GM12878 (cell line): ENCODE results near the gene PDE10A. TPM values are rescaled to one million over a fixed set of nuclear protein-coding genes. Genes with fewer than 3 reads are reported as not detected.

Experiments used
- ATAC-seq: fragments of 200-7000 bp; cut with Tn5 transposase; 3 replicates; pipeline ENCODE4 v1.9.1; 2020; ENCODE audit warnings: mild to moderate bottlenecking, moderate library complexity
- BruUV-seq: library from RNA; stranded (reverse); fragments of 400-500 nt; replicated peaks from 2 replicates; lab custom pipeline; 2021; lab: Mats Ljungman, UMichigan
- CTCF ChIA-PET: fragments of 300-600 bp; sonication (Branson Sonifier 250); formaldehyde crosslinking; extraction: SDS; loops from one replicate; lab custom pipeline; 2021; ENCODE audit warnings: inconsistent platforms; lab: Yijun Ruan, JAX
- POLR2A ChIA-PET: fragments of 350-600 bp; formaldehyde crosslinking; extraction: SDS; loops from one replicate; lab custom pipeline; 2021; ENCODE audit warnings: inconsistent platforms; lab: Charles Lee
- RAD21 ChIA-PET: fragments of 300-600 bp; sonication (Branson Sonifier 250); formaldehyde crosslinking; loops from one replicate; lab custom pipeline; 2023; ENCODE audit warnings: antibody characterized with exemption; ENCODE audit not compliant: unreplicated experiment; lab: Charles Lee
- SMC1A ChIA-PET: fragments of 300-600 bp; sonication (Branson Sonifier 250); formaldehyde crosslinking; loops from one replicate; lab custom pipeline; 2023; ENCODE audit not compliant: unreplicated experiment, uncharacterized antibody; lab: Charles Lee
- DNase-seq: peaks from one replicate; pipeline ENCODE4 v3.0.0-alpha.2; 2011; ENCODE audit warnings: low read depth, low spot score
- FAIRE-seq: peaks from 3 replicates; lab custom pipeline; 2011; peaks lifted over from hg19 to GRCh38; lab: Jason Lieb, UNC
- H2AFZ ChIP-seq: 2 replicates; pipeline ENCODE4 v1.6.0; 2011; ENCODE audit warnings: low read depth, low read length, control low read depth; ENCODE audit not compliant: control insufficient read depth
- H3K27ac ChIP-seq: 2 replicates; pipeline ENCODE4 v1.5.1; 2011; ENCODE audit warnings: control low read depth; ENCODE audit not compliant: control insufficient read depth, insufficient read depth
- H3K27me3 ChIP-seq, 2 experiments: replicated peaks in 1 of 2; 2 replicates each; pipeline versions ENCODE4 v1.6.0 to v1.6.1; 2011; ENCODE audit warnings: low read length in 1 of 2; ENCODE audit not compliant: control insufficient read depth in 2 of 2, insufficient read depth in 2 of 2
- H3K36me3 ChIP-seq, 2 experiments: 2 replicates each; pipeline ENCODE4 v1.5.1; 2011; ENCODE audit warnings: low read length in 1 of 2; ENCODE audit not compliant: control insufficient read depth in 2 of 2, insufficient read depth in 2 of 2
- H3K4me1 ChIP-seq: 2 replicates; pipeline ENCODE4 v1.6.1; 2011; ENCODE audit warnings: mild to moderate bottlenecking, low read length, moderate library complexity, mixed read lengths; ENCODE audit not compliant: control insufficient read depth, insufficient read depth
- H3K4me2 ChIP-seq: 2 replicates; pipeline ENCODE4 v1.6.0; 2011; ENCODE audit warnings: control low read depth; ENCODE audit not compliant: control insufficient read depth, insufficient read depth
- H3K4me3 ChIP-seq: fragments of 200-600 bp; sonication (generic); 2 replicates; pipeline ENCODE4 v1.5.1; 2016
- H3K79me2 ChIP-seq: 2 replicates; pipeline ENCODE4 v1.6.0; 2011; ENCODE audit warnings: low read length; ENCODE audit not compliant: control insufficient read depth, insufficient read depth
- H3K9ac ChIP-seq: 2 replicates; pipeline ENCODE4 v1.8.0; 2011; ENCODE audit warnings: low read length, control low read depth, mixed read lengths; ENCODE audit not compliant: control insufficient read depth, insufficient read depth
- H3K9me3 ChIP-seq: replicated peaks from 3 replicates; pipeline ENCODE4 v1.5.1; 2011; ENCODE audit warnings: mild to moderate bottlenecking, low read length; ENCODE audit not compliant: control insufficient read depth, insufficient read depth
- H4K20me1 ChIP-seq: 2 replicates; pipeline ENCODE4 v1.6.0; 2011; ENCODE audit not compliant: control insufficient read depth, insufficient read depth
- CBX5 ChIP-seq: sonication (generic); IDR thresholded peaks from 2 replicates; pipeline ENCODE4 v1.6.1; 2016; ENCODE audit warnings: low read depth, moderate library complexity, mild to moderate bottlenecking, inconsistent platforms
- CEBPB ChIP-seq, 2 experiments: fragments of 150-350 bp in 1 of 2; IDR thresholded peaks; 2 replicates each; pipeline ENCODE4 v1.6.1; 2012 to 2014; ENCODE audit warnings: low read depth in 2 of 2, low read length in 2 of 2, borderline replicate concordance in 1 of 2, inconsistent platforms in 1 of 2
- DPF2 ChIP-seq: fragments of 450-650 bp; IDR thresholded peaks from 2 replicates; pipeline ENCODE4 v1.6.1; 2017; ENCODE audit warnings: mild to moderate bottlenecking
- EZH2 ChIP-seq: IDR thresholded peaks from 2 replicates; pipeline ENCODE4 v1.6.1; 2012; ENCODE audit warnings: low read depth, mild to moderate bottlenecking, control low read depth, inconsistent platforms, low read length, borderline replicate concordance; ENCODE audit not compliant: control insufficient read depth
- MEF2A ChIP-seq: IDR thresholded peaks from 2 replicates; pipeline ENCODE4 v1.6.1; 2011; ENCODE audit warnings: low read depth, mild to moderate bottlenecking, low read length, moderate library complexity; ENCODE audit not compliant: insufficient read depth
- NFXL1 ChIP-seq: fragments of 450-650 bp; IDR thresholded peaks from 2 replicates; pipeline ENCODE4 v1.6.1; 2017; ENCODE audit warnings: antibody characterized with exemption, mild to moderate bottlenecking, borderline replicate concordance
- POLR2AphosphoS2 ChIP-seq: IDR thresholded peaks from 2 replicates; pipeline ENCODE4 v1.6.1; 2011; ENCODE audit warnings: low read depth, mild to moderate bottlenecking, low read length, improper control_type of control experiment, moderate library complexity
- SMAD1 ChIP-seq: fragments of 450-650 bp; IDR thresholded peaks from 2 replicates; pipeline ENCODE4 v1.6.1; 2018; ENCODE audit warnings: mild to moderate bottlenecking, low read depth; ENCODE audit not compliant: partially characterized antibody
- STAT1 ChIP-seq: fragments of 450-650 bp; conservative IDR thresholded peaks from 2 replicates; pipeline ENCODE4 v1.6.1; 2014; ENCODE audit warnings: antibody characterized with exemption, mild to moderate bottlenecking
- ZZZ3 ChIP-seq: IDR thresholded peaks from 2 replicates; pipeline ENCODE4 v1.6.1; 2011; ENCODE audit warnings: low read depth; ENCODE audit not compliant: control insufficient read depth, insufficient read length
- WGBS: methylation state at CpG from one replicate; pipeline ENCODE4 v1.1.6; 2016; ENCODE audit warnings: low lambda C conversion rate; ENCODE audit not compliant: insufficient replicate concordance, insufficient coverage; ENCODE audit errors: missing lambda C conversion rate; 5-methylcytosine and 5-hydroxymethylcytosine counted together
- in situ Hi-C: fragments of 300-500 bp; cut with MboI; formaldehyde crosslinking; loops from 9 replicates; pipeline ENCODE4 v1.14.3; 2018; ENCODE audit warnings: mixed read lengths
- intact Hi-C: fragments of 100-400 bp; cut with micrococcal nuclease; formaldehyde crosslinking; loops from one replicate; pipeline ENCODE4 v1.14.2; 2022; ENCODE audit not compliant: unreplicated experiment
- polyA plus RNA-seq, 11 experiments: library from polyadenylated mRNA; depleted of rRNA in 4 of 11; unstranded in 6 of 11; stranded (reverse) in 5 of 11; fragments of >200 nt; fragmentation: Nextera tagmentation in 4 of 11; fragmentation: Illumina TruSeq in 1 of 11; extraction: Ambion mirVana in 4 of 11; extraction: Trizol in 1 of 11; gene quantifications; 1 replicate in 1 of 11; 2 replicates in 10 of 11; pipeline versions ENCODE4 v1.2.1 to v1.2.3, GENCODE V29; 2011 to 2016; ENCODE audit warnings: inconsistent platforms in 2 of 11, missing spikeins in 2 of 11, low read depth in 1 of 11
- total RNA-seq, 4 experiments: library from RNA; depleted of rRNA in 3 of 4; stranded (reverse); fragments of >200 nt in 3 of 4; fragmentation: Illumina TruSeq in 1 of 4; extraction: Trizol in 1 of 4; gene quantifications; 2 replicates each; pipeline versions ENCODE4 v1.2.1 to v1.2.3, GENCODE V29; 2013 to 2021
- TF ChIP-seq, protein P1 (sequence below): fragments of 450-650 bp; formaldehyde crosslinking; IDR thresholded peaks from 2 replicates; pipeline ENCODE4 v1.4.0; 2020; ENCODE audit warnings: mild to moderate bottlenecking, moderate library complexity
- TF ChIP-seq, protein P2 (sequence below): IDR thresholded peaks from 2 replicates; pipeline ENCODE4 v1.6.1; 2012; ENCODE audit warnings: low read depth, low read length, improper control_type of control experiment
- TF ChIP-seq, protein P3 (sequence below): IDR thresholded peaks from 2 replicates; pipeline ENCODE4 v1.6.1; 2012; ENCODE audit warnings: low read depth, low read length, improper control_type of control experiment

The PDE10A gene
- total and polyA plus RNA-seq, 10 of the 15 experiments (the other 5 are each of a cell fraction or from before 2014, with no cell fraction given) = under 0.01 to 1.3 (median 0.03) TPM; not detected in 2

DNA sequence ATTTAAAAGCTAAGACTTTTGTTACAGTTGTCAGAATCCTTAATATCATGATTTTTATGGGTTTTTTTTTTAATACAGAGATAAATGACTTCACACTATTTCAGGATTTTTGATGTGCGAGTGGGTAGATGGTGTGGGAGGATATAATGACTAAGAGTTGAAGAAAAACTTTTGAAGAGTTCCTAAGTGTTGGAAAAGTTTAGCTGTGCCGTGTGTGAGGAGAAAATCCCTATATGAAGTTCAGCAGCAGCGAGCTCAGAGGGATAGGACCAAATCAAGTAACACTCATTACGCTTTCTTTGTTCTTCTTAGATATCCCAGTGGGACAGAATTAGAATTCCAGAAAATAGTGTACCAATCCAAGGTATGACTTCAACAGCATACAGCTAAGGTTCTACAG lies 34.1 kb downstream of the PDE10A start:
- WGBS = 30% methylated on average over 4 of the region's 4 CpGs
- no TSS peak for BruUV-seq
- POLR2A ChIA-PET = no interaction called here

DNA sequence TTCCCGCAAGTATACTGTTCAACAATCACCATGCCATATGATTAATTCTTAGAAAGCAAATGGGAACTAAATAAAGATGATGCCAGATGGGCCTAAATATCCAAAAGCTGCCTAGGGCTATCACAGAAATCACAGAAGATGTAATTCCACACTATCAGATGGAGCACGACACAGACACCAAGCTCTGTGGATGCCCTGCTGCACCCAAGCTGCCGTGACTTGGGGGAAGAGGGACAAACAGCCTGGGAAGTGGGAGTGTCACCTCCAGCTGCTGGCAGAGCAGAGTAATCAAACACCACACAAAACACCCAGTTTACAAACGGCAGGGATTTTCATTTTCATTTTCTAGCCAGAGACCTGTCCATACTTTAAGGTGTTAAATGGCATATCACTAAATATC lies 35.7 kb downstream of the PDE10A start:
- in situ Hi-C loops = no loop called here
- ChIA-PET RAD21 (no interaction called here), SMC1A (no interaction called here), POLR2A (no interaction called here), CTCF (interaction anchor here (0.8 kb wide), 1 partner anchor 9 kb away, joined by 3 read pairs; no protein-coding TSS in a partner anchor)
- Histone ChIP-seq H3K4me3 (no peak overlapping the region), H3K9me3 (no peaks in the 10 kb centered on the region), H3K36me3 (no peaks in the 10 kb centered on the region), H3K4me2 (no peak overlapping the region), H3K27ac (no peak overlapping the region), H3K27me3 (no peaks in the 10 kb centered on the region), H4K20me1 (no peaks in the 10 kb centered on the region), H3K4me1 (no peaks in the 10 kb centered on the region), H2AFZ (no peak overlapping the region), H3K79me2 (no peaks in the 10 kb centered on the region), H3K9ac (no peak overlapping the region)
- WGBS = 31% methylated on average over 4 of the region's 4 CpGs
- BruUV-seq = no TSS peak
- no peak for DNase-seq
- intact Hi-C loops = no loop called here
- no peak for ATAC-seq
- no peak for FAIRE-seq
- TF ChIP-seq MEF2A = no peak
- TF ChIP-seq, protein P1, sequence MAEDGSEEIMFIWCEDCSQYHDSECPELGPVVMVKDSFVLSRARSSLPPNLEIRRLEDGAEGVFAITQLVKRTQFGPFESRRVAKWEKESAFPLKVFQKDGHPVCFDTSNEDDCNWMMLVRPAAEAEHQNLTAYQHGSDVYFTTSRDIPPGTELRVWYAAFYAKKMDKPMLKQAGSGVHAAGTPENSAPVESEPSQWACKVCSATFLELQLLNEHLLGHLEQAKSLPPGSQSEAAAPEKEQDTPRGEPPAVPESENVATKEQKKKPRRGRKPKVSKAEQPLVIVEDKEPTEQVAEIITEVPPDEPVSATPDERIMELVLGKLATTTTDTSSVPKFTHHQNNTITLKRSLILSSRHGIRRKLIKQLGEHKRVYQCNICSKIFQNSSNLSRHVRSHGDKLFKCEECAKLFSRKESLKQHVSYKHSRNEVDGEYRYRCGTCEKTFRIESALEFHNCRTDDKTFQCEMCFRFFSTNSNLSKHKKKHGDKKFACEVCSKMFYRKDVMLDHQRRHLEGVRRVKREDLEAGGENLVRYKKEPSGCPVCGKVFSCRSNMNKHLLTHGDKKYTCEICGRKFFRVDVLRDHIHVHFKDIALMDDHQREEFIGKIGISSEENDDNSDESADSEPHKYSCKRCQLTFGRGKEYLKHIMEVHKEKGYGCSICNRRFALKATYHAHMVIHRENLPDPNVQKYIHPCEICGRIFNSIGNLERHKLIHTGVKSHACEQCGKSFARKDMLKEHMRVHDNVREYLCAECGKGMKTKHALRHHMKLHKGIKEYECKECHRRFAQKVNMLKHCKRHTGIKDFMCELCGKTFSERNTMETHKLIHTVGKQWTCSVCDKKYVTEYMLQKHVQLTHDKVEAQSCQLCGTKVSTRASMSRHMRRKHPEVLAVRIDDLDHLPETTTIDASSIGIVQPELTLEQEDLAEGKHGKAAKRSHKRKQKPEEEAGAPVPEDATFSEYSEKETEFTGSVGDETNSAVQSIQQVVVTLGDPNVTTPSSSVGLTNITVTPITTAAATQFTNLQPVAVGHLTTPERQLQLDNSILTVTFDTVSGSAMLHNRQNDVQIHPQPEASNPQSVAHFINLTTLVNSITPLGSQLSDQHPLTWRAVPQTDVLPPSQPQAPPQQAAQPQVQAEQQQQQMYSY = no peak
- TF ChIP-seq CEBPB (IDR thresholded peaks at IDR 0.05; ENCODE audit: borderline replicate concordance in 1 of 2, low read depth in 2 of 2, low read length in 2 of 2) = no peak
- no peak for TF ChIP-seq DPF2
- no peak for TF ChIP-seq STAT1
- TF ChIP-seq, protein P2, sequence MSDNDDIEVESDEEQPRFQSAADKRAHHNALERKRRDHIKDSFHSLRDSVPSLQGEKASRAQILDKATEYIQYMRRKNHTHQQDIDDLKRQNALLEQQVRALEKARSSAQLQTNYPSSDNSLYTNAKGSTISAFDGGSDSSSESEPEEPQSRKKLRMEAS = no peak
- TF ChIP-seq CBX5 = no peak
- TF ChIP-seq POLR2AphosphoS2 = no peak
- TF ChIP-seq EZH2 = no peak
- no peak for TF ChIP-seq ZZZ3

More for the DNA sequence above, 34.1 kb downstream of the PDE10A start:
- no peaks in the 10 kb centered on the region for H4K20me1 ChIP-seq
- FAIRE-seq = no peak
- no peaks in the 10 kb centered on the region for H3K4me1 ChIP-seq
- ChIA-PET SMC1A (interaction anchor here (1.5 kb wide), 1 partner anchor 28 kb away, joined by 3 read pairs; no protein-coding TSS in a partner anchor), CTCF (no interaction called here), RAD21 (no interaction called here)
- no peaks in the 10 kb centered on the region for H3K79me2 ChIP-seq
- H3K27me3 ChIP-seq = no peaks in the 10 kb centered on the region
- no peak overlapping the region for H3K4me2 ChIP-seq
- H3K27ac ChIP-seq = no peak overlapping the region
- no peak overlapping the region for H2AFZ ChIP-seq
- TF ChIP-seq, protein P3, sequence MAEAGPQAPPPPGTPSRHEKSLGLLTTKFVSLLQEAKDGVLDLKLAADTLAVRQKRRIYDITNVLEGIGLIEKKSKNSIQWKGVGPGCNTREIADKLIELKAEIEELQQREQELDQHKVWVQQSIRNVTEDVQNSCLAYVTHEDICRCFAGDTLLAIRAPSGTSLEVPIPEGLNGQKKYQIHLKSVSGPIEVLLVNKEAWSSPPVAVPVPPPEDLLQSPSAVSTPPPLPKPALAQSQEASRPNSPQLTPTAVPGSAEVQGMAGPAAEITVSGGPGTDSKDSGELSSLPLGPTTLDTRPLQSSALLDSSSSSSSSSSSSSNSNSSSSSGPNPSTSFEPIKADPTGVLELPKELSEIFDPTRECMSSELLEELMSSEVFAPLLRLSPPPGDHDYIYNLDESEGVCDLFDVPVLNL = no peak
- TF ChIP-seq SMAD1 (no peak), CBX5 (no peak), NFXL1 (no peak)
- no peaks in the 10 kb centered on the region for H3K36me3 ChIP-seq
- H3K4me3 ChIP-seq = no peak overlapping the region
- no peak overlapping the region for H3K9ac ChIP-seq
- no peak for ATAC-seq
- H3K9me3 ChIP-seq = no peaks in the 10 kb centered on the region
- intact Hi-C loops (no loop called here), in situ Hi-C loops (no loop called here)
- DNase-seq = no peak
